Measurements from ENCODE around the gene HTR3A. TPM values are rescaled to one million over a fixed set of nuclear protein-coding genes. Genes with fewer than 3 reads are reported as not detected.

Gene HTR3A
- total and polyA plus RNA-seq, 2 of the 13 experiments (the other 11 are each of a cell fraction or from before 2014, with no cell fraction given) = not detected

GRCh38 chr11:114001416-114001815 lies 26.5 kb downstream of the HTR3A start:
- 0% methylated on average over 3 of the region's 3 CpGs for WGBS (ENCODE audit: low lambda C conversion rate)
- Histone ChIP-seq H3K79me2 (ENCODE audit: insufficient read depth, low read length) (no peaks in the 10 kb centered on the region), H3K9me3 (ENCODE audit: low read length) (no peaks in the 10 kb centered on the region), H3K4me1 (ENCODE audit: insufficient read depth, low read length) (no peaks in the 10 kb centered on the region), H4K20me1 (ENCODE audit: insufficient read depth, low read length) (no peaks in the 10 kb centered on the region), H3K9ac (ENCODE audit: insufficient read depth, low read depth, low read length) (no peak overlapping the region), H3K4me3 (replicated peaks in 1 of 3; ENCODE audit: insufficient read depth in 1 of 3, low read depth in 2 of 3, low read length in 3 of 3) (no peak overlapping the region), H3K27me3 (ENCODE audit: control insufficient read depth in 1 of 2, insufficient read depth in 2 of 2, low read length in 2 of 2) (peaks cover 0 to 8% of the 10 kb centered on the region in 2 experiments; a peak in 1 of 5 replicates), H3K27ac (ENCODE audit: extremely low read length, insufficient read depth, low read length) (no peak overlapping the region), H3K4me2 (ENCODE audit: low read depth, low read length) (no peak overlapping the region), H2AFZ (ENCODE audit: low read length) (no peak overlapping the region), H3K36me3 (replicated peaks in 1 of 2; ENCODE audit: control insufficient read depth in 1 of 2, insufficient read depth in 2 of 2, low read length in 2 of 2) (no peaks in the 10 kb centered on the region)
- ChIA-PET CTCF (ENCODE audit: low intra/inter-chr PET ratio, low total read pairs) (no interaction called here), POLR2A (no interaction called here)
- DNase-seq (ENCODE audit: low spot score) (no peak), ATAC-seq (no peak), FAIRE-seq (no peak)
- intact Hi-C loops (cut with micrococcal nuclease; ENCODE audit: unreplicated experiment) (no loop called here), in situ Hi-C loops (cut with HindIII; ENCODE audit: extremely low pct_ligation_motif_present, low pct_unique_long_range_greater_than_20kb) (no loop called here)
- no peak for TF ChIP-seq ZSCAN9 (CRISPR knock-in tag; IDR thresholded peaks at IDR 0.05; ENCODE audit: borderline replicate concordance)
- TF ChIP-seq RBM22 (optimal IDR thresholded peaks at IDR 0.05; ENCODE audit: low read length) = no peak
- TF ChIP-seq ZNF749 (CRISPR knock-in tag; IDR thresholded peaks at IDR 0.05; ENCODE audit: borderline replicate concordance) = no peak
- no peak for TF ChIP-seq FLYWCH1 (CRISPR knock-in tag; IDR thresholded peaks at IDR 0.05)
- TF ChIP-seq ZBTB34 (CRISPR knock-in tag; IDR thresholded peaks at IDR 0.05) = no peak
- TF ChIP-seq RBM39 (IDR thresholded peaks at IDR 0.05; ENCODE audit: low read depth, low read length, poor library complexity, severe bottlenecking) = no peak
- no peak for TF ChIP-seq ZNF546 (CRISPR knock-in tag; conservative IDR thresholded peaks at IDR 0.05)
- TF ChIP-seq ATF2 (CRISPR knock-in tag; IDR thresholded peaks at IDR 0.05) = no peak
- TF ChIP-seq ZNF512 (CRISPR knock-in tag; IDR thresholded peaks at IDR 0.05) = no peak
- TF ChIP-seq ZNF3 (CRISPR knock-in tag; IDR thresholded peaks at IDR 0.05) = no peak
- TF ChIP-seq DPF2 (CRISPR knock-in tag; IDR thresholded peaks at IDR 0.05; ENCODE audit: borderline replicate concordance, low read depth) = no peak
- no peak for TF ChIP-seq ARNTL (CRISPR knock-in tag; IDR thresholded peaks at IDR 0.05)
- TF ChIP-seq ZNF383 (CRISPR knock-in tag; IDR thresholded peaks at IDR 0.05; ENCODE audit: borderline replicate concordance) = no peak
- TF ChIP-seq CERS6 (CRISPR knock-in tag; IDR thresholded peaks at IDR 0.05) = no peak
- no TSS peak for BruUV-seq (replicated peaks)

Data from HepG2 (cell line).